GM18519 (cell line): ENCODE data around the gene GSDME.

Source experiments
- ATAC-seq: cut with Tn5 transposase; IDR thresholded peaks from one replicate; pipeline ENCODE4 v1.9.1; 2021; ENCODE audit warnings: mild to moderate bottlenecking, moderate library complexity; ENCODE audit not compliant: unreplicated experiment, low FRiP score

The GSDME gene

GRCh38 chr7:24707988-24708615 lies 49.2 kb downstream of the GSDME start:
- ATAC-seq = no peak

GRCh38 chr7:24706211-24707170 lies 50.8 kb downstream of the GSDME start:
- ATAC-seq = no peak

- ATAC-seq = no peak
Observed at GRCh38 chr7:24705461-24705954, 51.8 kb downstream of the GSDME start.

GRCh38 chr7:24704311-24704710 lies 53.0 kb downstream of the GSDME start:
- ATAC-seq = no peak

- ATAC-seq = no peak
Observed at GRCh38 chr7:24703296-24703695, 54.0 kb downstream of the GSDME start.

GRCh38 chr7:24702755-24703154 lies 54.5 kb downstream of the GSDME start:
- no peak for ATAC-seq

GRCh38 chr7:24701261-24702235 lies 55.7 kb downstream of the GSDME start:
- no peak for ATAC-seq

GRCh38 chr7:24700521-24701260 lies 56.6 kb downstream of the GSDME start:
- no peak for ATAC-seq

GRCh38 chr7:24698531-24699266 lies 58.6 kb downstream of the GSDME start:
- ATAC-seq = no peak

GRCh38 chr7:24697416-24697815 lies 59.8 kb downstream of the GSDME start:
- ATAC-seq = no peak

GRCh38 chr7:24692592-24692991 lies 64.7 kb downstream of the GSDME start:
- ATAC-seq = no peak

GRCh38 chr7:24690251-24690650 lies 67.0 kb downstream of the GSDME start:
- no peak for ATAC-seq

GRCh38 chr7:24685708-24686107 lies 71.6 kb downstream of the GSDME start:
- ATAC-seq = no peak

GRCh38 chr7:24670782-24671181 lies 86.5 kb downstream of the GSDME start:
- ATAC-seq = no peak

- ATAC-seq = no peak
Observed at GRCh38 chr7:24669971-24670591, 87.2 kb downstream of the GSDME start.

- ATAC-seq = no peak
Observed at GRCh38 chr7:24668927-24669635, 88.2 kb downstream of the GSDME start.

GRCh38 chr7:24665564-24666294 lies 91.5 kb downstream of the GSDME start:
- ATAC-seq = no peak
